H9 (cell line): ENCODE results near the gene AFF4. TPM values are rescaled to one million over a fixed set of nuclear protein-coding genes. Genes with fewer than 3 reads are reported as not detected.
"Not testable (repeated sequence)": the region's sequence is repeated elsewhere in the genome, so short reads cannot be mapped to it uniquely, and the experiment has no call there.

Experiments used
- DNase-seq: peaks from one replicate; pipeline ENCODE4 v3.0.0-alpha.2; 2017
- H2AFZ ChIP-seq: one replicate; pipeline ENCODE4 v1.6.1; 2013; ENCODE audit warnings: mild to moderate bottlenecking, low read length, control low read depth, moderate library complexity
- H2AK5ac ChIP-seq: 2 replicates; pipeline ENCODE4 v1.6.1; 2013; ENCODE audit warnings: low read length, control low read depth, mixed read lengths; ENCODE audit not compliant: insufficient read length
- H2BK120ac ChIP-seq: one replicate; pipeline ENCODE4 v1.6.1; 2013; ENCODE audit warnings: low read depth, mild to moderate bottlenecking, low read length, control low read depth, inconsistent platforms; ENCODE audit not compliant: poor library complexity, severe bottlenecking
- H2BK12ac ChIP-seq: 2 replicates; pipeline ENCODE4 v1.6.1; 2013; ENCODE audit warnings: low read length, control low read depth, mixed read lengths, low read depth; ENCODE audit not compliant: insufficient read length
- H2BK15ac ChIP-seq: 2 replicates; pipeline ENCODE4 v1.6.1; 2013; ENCODE audit warnings: low read depth, low read length, control low read depth
- H2BK20ac ChIP-seq: one replicate; pipeline ENCODE4 v1.6.1; 2013; ENCODE audit warnings: low read depth, mild to moderate bottlenecking, low read length, control low read depth, inconsistent platforms; ENCODE audit not compliant: poor library complexity, severe bottlenecking
- H2BK5ac ChIP-seq: 2 replicates; pipeline ENCODE4 v1.6.1; 2013; ENCODE audit warnings: low read length, control low read depth, mixed read lengths; ENCODE audit not compliant: insufficient read length
- H3K14ac ChIP-seq: 2 replicates; pipeline ENCODE4 v1.6.1; 2013; ENCODE audit warnings: low read length, control low read depth; ENCODE audit not compliant: insufficient read depth
- H3K18ac ChIP-seq: 2 replicates; pipeline ENCODE4 v1.6.1; 2013; ENCODE audit warnings: low read depth, mild to moderate bottlenecking, mixed read lengths, low read length, control low read depth; ENCODE audit not compliant: insufficient read length
- H3K23ac ChIP-seq: 2 replicates; pipeline ENCODE4 v1.6.1; 2013; ENCODE audit warnings: low read length, control low read depth, mixed read lengths, low read depth; ENCODE audit not compliant: insufficient read length
- H3K23me2 ChIP-seq: 2 replicates; pipeline ENCODE4 v1.6.1; 2013; ENCODE audit warnings: low read depth, mild to moderate bottlenecking, mixed read lengths, low read length, control low read depth; ENCODE audit not compliant: insufficient read length, poor library complexity, severe bottlenecking
- H3K27ac ChIP-seq: 2 replicates; pipeline ENCODE4 v1.5.1; 2013; ENCODE audit warnings: low read length, control low read depth, mixed read lengths, low read depth; ENCODE audit not compliant: insufficient read length
- H3K27me3 ChIP-seq: 2 replicates; pipeline ENCODE4 v1.6.1; 2013; ENCODE audit warnings: low read length, control low read depth, inconsistent platforms; ENCODE audit not compliant: insufficient read depth
- H3K4ac ChIP-seq: 2 replicates; pipeline ENCODE4 v1.6.1; 2013; ENCODE audit warnings: low read depth, mild to moderate bottlenecking, control low read depth, inconsistent platforms, low read length, moderate library complexity
- H3K4me1 ChIP-seq: 2 replicates; pipeline ENCODE4 v1.6.1; 2013; ENCODE audit warnings: low read length, control low read depth, inconsistent platforms; ENCODE audit not compliant: insufficient read depth
- H3K4me2 ChIP-seq: 2 replicates; pipeline ENCODE4 v1.6.1; 2013; ENCODE audit warnings: low read length, control low read depth, mixed read lengths; ENCODE audit not compliant: insufficient read length, insufficient read depth
- H3K56ac ChIP-seq: 2 replicates; pipeline ENCODE4 v1.6.1; 2013; ENCODE audit warnings: low read depth, mild to moderate bottlenecking, mixed read lengths, low read length, control low read depth; ENCODE audit not compliant: insufficient read length
- H3K79me1 ChIP-seq: 2 replicates; pipeline ENCODE4 v1.6.1; 2013; ENCODE audit warnings: low read depth, mild to moderate bottlenecking, moderate library complexity, low read length, control low read depth, inconsistent platforms; ENCODE audit not compliant: insufficient read depth, poor library complexity, severe bottlenecking
- H3K79me2 ChIP-seq: 2 replicates; pipeline ENCODE4 v1.6.1; 2013; ENCODE audit warnings: low read length, control low read depth, inconsistent platforms; ENCODE audit not compliant: insufficient read depth
- H3K9ac ChIP-seq: 2 replicates; pipeline ENCODE4 v1.6.1; 2013; ENCODE audit warnings: low read length, control low read depth, mixed read lengths; ENCODE audit not compliant: insufficient read length; ENCODE audit errors: extremely low read depth
- H3K9me3 ChIP-seq: one replicate; pipeline ENCODE4 v1.6.1; 2013; ENCODE audit warnings: low read depth, low read length, inconsistent platforms; ENCODE audit not compliant: control insufficient read depth
- H3T11ph ChIP-seq: one replicate; pipeline ENCODE4 v1.6.1; 2013; ENCODE audit warnings: mild to moderate bottlenecking, low read length, control low read depth, inconsistent platforms
- H4K20me1 ChIP-seq: one replicate; pipeline ENCODE4 v1.6.1; 2013; ENCODE audit not compliant: control insufficient read depth, insufficient read length, insufficient read depth
- H4K5ac ChIP-seq: 2 replicates; pipeline ENCODE4 v1.6.1; 2013; ENCODE audit warnings: low read depth, mild to moderate bottlenecking, mixed read lengths, low read length, control low read depth; ENCODE audit not compliant: insufficient read length
- H4K8ac ChIP-seq: replicated peaks from 2 replicates; pipeline ENCODE4 v1.6.1; 2013; ENCODE audit warnings: low read length, control low read depth, mixed read lengths, low read depth; ENCODE audit not compliant: insufficient read length
- H4K91ac ChIP-seq: 2 replicates; pipeline ENCODE4 v1.6.1; 2013; ENCODE audit warnings: low read depth, mild to moderate bottlenecking, moderate library complexity, mixed read lengths, low read length, control low read depth; ENCODE audit not compliant: insufficient read length
- H3K27ac Mint-ChIP-seq, 3 experiments: 2 replicates in 2 of 3; 3 replicates in 1 of 3; pipeline ENCODE4 v1.8.0; 2020 to 2021; ENCODE audit warnings: mixed read lengths in 3 of 3, mild to moderate bottlenecking in 1 of 3, moderate library complexity in 1 of 3
- H3K27me3 Mint-ChIP-seq: 2 replicates; pipeline ENCODE4 v1.8.0; 2021; ENCODE audit warnings: low read depth, mild to moderate bottlenecking, moderate library complexity, mixed read lengths
- H3K36me3 Mint-ChIP-seq, 3 experiments: 2 replicates in 2 of 3; 3 replicates in 1 of 3; pipeline ENCODE4 v1.8.0; 2020 to 2021; ENCODE audit warnings: low read depth in 3 of 3, mixed read lengths in 3 of 3; ENCODE audit not compliant: insufficient read depth in 1 of 3
- H3K4me1 Mint-ChIP-seq, 2 experiments: 2 replicates each; pipeline ENCODE4 v1.8.0; 2020; ENCODE audit warnings: mixed read lengths in 2 of 2
- H3K4me3 Mint-ChIP-seq, 2 experiments: 2 replicates in 1 of 2; 3 replicates in 1 of 2; pipeline ENCODE4 v1.8.0; 2020 to 2021; ENCODE audit warnings: mild to moderate bottlenecking in 2 of 2, mixed read lengths in 2 of 2, moderate library complexity in 1 of 2
- H3K9me3 Mint-ChIP-seq, 2 experiments: 2 replicates in 1 of 2; 3 replicates in 1 of 2; pipeline ENCODE4 v1.8.0; 2020; ENCODE audit warnings: mild to moderate bottlenecking in 2 of 2, mixed read lengths in 2 of 2, moderate library complexity in 1 of 2
- WGBS: extraction: QIAGEN DNeasy Blood & Tissue Kit; methylation state at CpG from one replicate; pipeline ENCODE4 v1.1.7; 2013; ENCODE audit warnings: missing lambda C conversion rate, low lambda C conversion rate, mixed read lengths; ENCODE audit not compliant: insufficient read length; ENCODE audit errors: extremely low coverage; 5-methylcytosine and 5-hydroxymethylcytosine counted together
- total RNA-seq: library from RNA; stranded (reverse); gene quantifications from 2 replicates; pipeline ENCODE4 v1.2.1, GENCODE V29; 2021

The AFF4 gene
- total RNA-seq, 1 experiment from 2014 or later, result 73.2 TPM

GRCh38 chr5:132956166-132956799 is 7.2 kb downstream of the AFF4 start:
- H3K27me3 Mint-ChIP-seq, H4K20me1 ChIP-seq, H3K56ac ChIP-seq, H3K27ac Mint-ChIP-seq, H3K9me3 ChIP-seq, H2BK5ac ChIP-seq, H3K27me3 ChIP-seq, H2BK12ac ChIP-seq, H3K23ac ChIP-seq, H2BK120ac ChIP-seq, H3K9ac ChIP-seq, H3K14ac ChIP-seq, DNase-seq, H2BK15ac ChIP-seq, H3T11ph ChIP-seq, H3K4me2 ChIP-seq, H4K91ac ChIP-seq, H3K4me1 ChIP-seq, H2AFZ ChIP-seq, H3K18ac ChIP-seq, H3K4ac ChIP-seq, H3K79me1 ChIP-seq, H3K4me3 Mint-ChIP-seq, H3K27ac ChIP-seq, H4K8ac ChIP-seq, H3K4me1 Mint-ChIP-seq, H4K5ac ChIP-seq, H2AK5ac ChIP-seq, H3K9me3 Mint-ChIP-seq, H2BK20ac ChIP-seq, H3K23me2 ChIP-seq: not testable (repeated sequence)
- H3K36me3 Mint-ChIP-seq, result peaks cover 13 to 23% (median 20%) of the 10 kb centered on the region in 3 experiments; a peak in 6 of 7 replicates
- H3K79me2 ChIP-seq, result peaks cover 59% of the 10 kb centered on the region; the same call in 1 of the 2 replicates
- WGBS, result no CpG with 5 or more reads among the region's 6 CpGs
